ENCODE measurements around the gene FNDC3A. TPM values are rescaled to one million over a fixed set of nuclear protein-coding genes. Genes with fewer than 3 reads are reported as not detected.

FNDC3A gene
- total and polyA plus RNA-seq, 4 donors, result 17.6 to 87.6 (median 34.5) TPM

DNA sequence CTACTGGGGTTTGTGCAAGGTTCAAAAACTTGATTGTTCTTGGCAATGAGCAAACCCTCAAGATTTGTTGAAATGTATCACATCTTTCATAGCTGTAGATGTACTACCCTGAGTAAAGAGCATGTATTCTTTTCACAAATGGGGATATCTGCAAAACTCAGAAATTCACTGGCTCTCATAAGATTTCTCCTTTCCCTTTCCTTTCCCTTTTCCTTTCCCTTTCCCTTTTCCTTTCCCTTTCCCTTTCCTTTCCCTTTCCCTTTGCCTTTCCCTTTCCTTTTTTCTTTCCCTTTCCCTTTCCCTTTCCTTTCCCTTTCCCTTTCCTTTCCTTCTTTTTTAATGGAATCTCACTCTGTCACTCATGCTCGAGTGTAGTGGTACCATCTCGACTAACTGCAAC is 69.1 kb downstream of the FNDC3A start:
- 98 to 100% methylated on average over 2 of the region's 2 CpGs for WGBS, 2 donors
- TF ChIP-seq, protein P1, sequence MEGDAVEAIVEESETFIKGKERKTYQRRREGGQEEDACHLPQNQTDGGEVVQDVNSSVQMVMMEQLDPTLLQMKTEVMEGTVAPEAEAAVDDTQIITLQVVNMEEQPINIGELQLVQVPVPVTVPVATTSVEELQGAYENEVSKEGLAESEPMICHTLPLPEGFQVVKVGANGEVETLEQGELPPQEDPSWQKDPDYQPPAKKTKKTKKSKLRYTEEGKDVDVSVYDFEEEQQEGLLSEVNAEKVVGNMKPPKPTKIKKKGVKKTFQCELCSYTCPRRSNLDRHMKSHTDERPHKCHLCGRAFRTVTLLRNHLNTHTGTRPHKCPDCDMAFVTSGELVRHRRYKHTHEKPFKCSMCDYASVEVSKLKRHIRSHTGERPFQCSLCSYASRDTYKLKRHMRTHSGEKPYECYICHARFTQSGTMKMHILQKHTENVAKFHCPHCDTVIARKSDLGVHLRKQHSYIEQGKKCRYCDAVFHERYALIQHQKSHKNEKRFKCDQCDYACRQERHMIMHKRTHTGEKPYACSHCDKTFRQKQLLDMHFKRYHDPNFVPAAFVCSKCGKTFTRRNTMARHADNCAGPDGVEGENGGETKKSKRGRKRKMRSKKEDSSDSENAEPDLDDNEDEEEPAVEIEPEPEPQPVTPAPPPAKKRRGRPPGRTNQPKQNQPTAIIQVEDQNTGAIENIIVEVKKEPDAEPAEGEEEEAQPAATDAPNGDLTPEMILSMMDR (IDR thresholded peaks at IDR 0.05; ENCODE audit: control extremely low read depth, extremely low read depth), result no peak

DNA sequence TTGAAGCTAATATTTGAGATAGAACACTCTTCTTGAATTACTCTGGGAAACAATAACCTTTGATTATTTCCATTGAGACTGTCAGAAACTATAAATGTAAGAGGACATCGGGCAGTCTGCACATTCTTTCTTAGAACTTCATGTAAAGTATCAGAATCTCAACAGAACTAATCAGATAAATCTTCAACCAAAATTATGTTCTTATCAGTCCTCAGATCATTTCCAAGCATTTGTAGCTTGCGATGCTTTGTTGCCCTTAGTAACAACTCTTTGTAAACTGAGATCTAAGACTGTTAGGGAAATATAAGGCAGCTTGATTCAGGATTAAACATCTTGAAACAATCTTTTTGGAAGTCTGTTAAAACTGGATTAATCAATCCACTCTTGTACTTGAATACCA is 70.3 kb downstream of the FNDC3A start:
- TF ChIP-seq, protein P1 (IDR thresholded peaks at IDR 0.05; ENCODE audit: control extremely low read depth, extremely low read depth), result no peak

More for the DNA sequence above, 69.1 kb downstream of the FNDC3A start:
- no peak for DNase-seq
- Histone ChIP-seq H3K27me3 (ENCODE audit: control insufficient read depth in 3 of 3, insufficient read depth in 3 of 3, low read length in 2 of 3) (no peaks in the 10 kb centered on the region), H3K9ac (ENCODE audit: insufficient read depth in 1 of 2, low read length in 2 of 2) (no peak overlapping the region), H3K9me3 (ENCODE audit: control insufficient read depth in 4 of 4, insufficient read depth in 3 of 4, low read length in 3 of 4) (no peaks in the 10 kb centered on the region), H3K4me3 (no peak overlapping the region), H3K36me3 (ENCODE audit: control insufficient read depth in 4 of 4, insufficient read depth in 4 of 4, low read length in 4 of 4) (peaks cover 0 to 4% (median under 1%) of the 10 kb centered on the region in 4 donors), H3K27ac (ENCODE audit: low read depth in 1 of 2, low read length in 1 of 2) (no peak overlapping the region), H3K4me1 (ENCODE audit: control insufficient read depth in 5 of 5, insufficient read depth in 5 of 5, low read length in 5 of 5) (peaks cover 0 to 2% (median 0%) of the 10 kb centered on the region in 5 donors)
- ATAC-seq (ENCODE audit: insufficient read depth, low FRiP score), result no peak

DNA sequence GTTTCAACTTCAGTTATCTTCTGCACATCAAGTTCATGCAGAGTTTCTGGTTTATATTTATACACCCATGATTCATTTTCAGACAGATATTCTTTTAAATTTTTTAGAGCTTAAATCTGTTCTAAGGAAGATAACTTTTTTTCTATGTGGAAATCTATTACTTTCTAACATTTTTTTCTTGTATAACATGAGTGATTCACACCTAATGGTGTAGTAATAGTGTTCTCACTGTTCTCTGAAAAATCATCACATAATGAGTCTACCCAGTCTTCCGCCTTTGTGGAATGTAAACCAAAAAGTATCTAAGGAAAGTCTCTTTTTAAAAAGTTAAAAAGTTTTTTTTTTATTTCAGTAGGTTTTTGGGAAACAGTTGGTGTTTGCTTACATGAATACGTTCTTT is 70.8 kb downstream of the FNDC3A start:
- H3K4me3 ChIP-seq, result no peak overlapping the region
- 96% methylated on average over 2 of the region's 2 CpGs for WGBS, 2 donors
- DNase-seq (no peak), ATAC-seq (ENCODE audit: insufficient read depth, low FRiP score) (no peak)
- peaks cover 0 to 4% (median under 1%) of the 10 kb centered on the region in 4 donors for H3K36me3 ChIP-seq (ENCODE audit: control insufficient read depth in 4 of 4, insufficient read depth in 4 of 4, low read length in 4 of 4)
- no peak overlapping the region for H3K27ac ChIP-seq (ENCODE audit: low read depth in 1 of 2, low read length in 1 of 2)
- H3K27me3 ChIP-seq (ENCODE audit: control insufficient read depth in 3 of 3, insufficient read depth in 3 of 3, low read length in 2 of 3), result no peaks in the 10 kb centered on the region
- H3K4me1 ChIP-seq (ENCODE audit: control insufficient read depth in 5 of 5, insufficient read depth in 5 of 5, low read length in 5 of 5), result peaks cover 0 to 2% (median 0%) of the 10 kb centered on the region in 5 donors
- H3K9ac ChIP-seq (ENCODE audit: insufficient read depth in 1 of 2, low read length in 2 of 2), result no peak overlapping the region
- H3K9me3 ChIP-seq (ENCODE audit: control insufficient read depth in 4 of 4, insufficient read depth in 3 of 4, low read length in 3 of 4), result no peaks in the 10 kb centered on the region
- TF ChIP-seq, protein P1 (IDR thresholded peaks at IDR 0.05; ENCODE audit: control extremely low read depth, extremely low read depth), result no peak

More for the DNA sequence above, 70.3 kb downstream of the FNDC3A start:
- Histone ChIP-seq H3K9ac (ENCODE audit: insufficient read depth in 1 of 2, low read length in 2 of 2) (no peak overlapping the region), H3K4me3 (no peak overlapping the region), H3K9me3 (ENCODE audit: control insufficient read depth in 4 of 4, insufficient read depth in 3 of 4, low read length in 3 of 4) (no peaks in the 10 kb centered on the region), H3K36me3 (ENCODE audit: control insufficient read depth in 4 of 4, insufficient read depth in 4 of 4, low read length in 4 of 4) (peaks cover 0 to 4% (median under 1%) of the 10 kb centered on the region in 4 donors), H3K27me3 (ENCODE audit: control insufficient read depth in 3 of 3, insufficient read depth in 3 of 3, low read length in 2 of 3) (no peaks in the 10 kb centered on the region), H3K4me1 (ENCODE audit: control insufficient read depth in 5 of 5, insufficient read depth in 5 of 5, low read length in 5 of 5) (peaks cover 0 to 2% (median 0%) of the 10 kb centered on the region in 5 donors), H3K27ac (ENCODE audit: low read depth in 1 of 2, low read length in 1 of 2) (no peak overlapping the region)
- 56 to 80% methylated on average over 2 of the region's 2 CpGs for WGBS, 2 donors
- peak in 2 of 3 donors; percentile 7 to 10 for DNase-seq
- no peak for ATAC-seq (ENCODE audit: insufficient read depth, low FRiP score)

DNA sequence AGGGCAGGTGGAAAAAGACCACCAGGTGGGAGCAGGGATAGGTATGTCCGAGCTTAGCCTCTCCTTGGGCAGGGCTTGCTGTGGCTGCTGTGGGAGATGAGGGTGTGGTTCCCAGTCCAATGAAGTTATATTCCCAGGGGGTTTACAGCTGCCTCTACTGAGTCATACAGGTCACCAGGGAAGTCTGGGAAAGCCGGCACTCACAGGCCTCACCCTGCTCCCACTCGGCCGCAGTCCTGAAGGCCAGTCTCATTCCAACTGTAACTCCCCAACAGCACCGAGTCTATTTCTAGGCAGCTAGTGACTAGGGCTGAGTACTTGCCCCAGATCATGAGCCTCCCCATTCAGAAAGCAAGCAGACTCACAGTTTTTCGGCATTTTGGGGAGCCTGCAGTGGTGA is 77.1 kb downstream of the FNDC3A start:
- 97 to 100% methylated on average over 6 of the region's 6 CpGs for WGBS, 2 donors

More for the DNA sequence above, 77.1 kb downstream of the FNDC3A start:
- Histone ChIP-seq H3K27ac (ENCODE audit: low read depth in 1 of 2, low read length in 1 of 2) (no peak overlapping the region), H3K27me3 (ENCODE audit: control insufficient read depth in 3 of 3, insufficient read depth in 3 of 3, low read length in 2 of 3) (no peaks in the 10 kb centered on the region), H3K36me3 (ENCODE audit: control insufficient read depth in 4 of 4, insufficient read depth in 4 of 4, low read length in 4 of 4) (no peaks in the 10 kb centered on the region), H3K4me1 (ENCODE audit: control insufficient read depth in 5 of 5, insufficient read depth in 5 of 5, low read length in 5 of 5) (peaks cover 0 to 5% (median 0%) of the 10 kb centered on the region in 5 donors), H3K4me3 (no peak overlapping the region), H3K9me3 (ENCODE audit: control insufficient read depth in 4 of 4, insufficient read depth in 3 of 4, low read length in 3 of 4) (no peaks in the 10 kb centered on the region), H3K9ac (ENCODE audit: insufficient read depth in 1 of 2, low read length in 2 of 2) (no peak overlapping the region)
- no peak for DNase-seq
- TF ChIP-seq, protein P1 (IDR thresholded peaks at IDR 0.05; ENCODE audit: control extremely low read depth, extremely low read depth), result no peak
- no peak for ATAC-seq (ENCODE audit: insufficient read depth, low FRiP score)

Measured in lung (tissue), 12 donors.